Type B pancreatic cell (in vitro differentiated cells): Measurements from ENCODE around the gene GET4. TPM values are rescaled to one million over a fixed set of nuclear protein-coding genes. Genes with fewer than 3 reads are reported as not detected.
"Not testable (repeated sequence)": the region's sequence is repeated elsewhere in the genome, so short reads cannot be mapped to it uniquely, and the experiment has no call there.

Experiments
- DNase-seq: peaks from one replicate; pipeline ENCODE4 v3.0.0; 2021; ENCODE audit warnings: mixed read lengths; ENCODE audit not compliant: unreplicated experiment; ENCODE audit errors: extremely low spot score
- H3K27ac Mint-ChIP-seq: 2 replicates; pipeline ENCODE4 v1.8.0; 2021; ENCODE audit warnings: mild to moderate bottlenecking, mixed read lengths
- H3K27me3 Mint-ChIP-seq: 2 replicates; pipeline ENCODE4 v1.8.0; 2021; ENCODE audit warnings: mixed read lengths
- H3K36me3 Mint-ChIP-seq: 2 replicates; pipeline ENCODE4 v1.8.0; 2021; ENCODE audit warnings: mixed read lengths
- H3K4me1 Mint-ChIP-seq: one replicate; pipeline ENCODE4 v1.8.0; 2021; ENCODE audit warnings: mixed read lengths; ENCODE audit not compliant: unreplicated experiment
- H3K4me3 Mint-ChIP-seq: 2 replicates; pipeline ENCODE4 v1.8.0; 2021; ENCODE audit warnings: mild to moderate bottlenecking, mixed read lengths
- H3K9me3 Mint-ChIP-seq: 2 replicates; pipeline ENCODE4 v1.8.0; 2021; ENCODE audit warnings: mixed read lengths
- CTCF ChIP-seq: fragments of 200-600 bp; sonication (generic); conservative IDR thresholded peaks from 2 replicates; pipeline ENCODE4 v1.5.0; 2021; ENCODE audit warnings: antibody characterized with exemption, mild to moderate bottlenecking
- total RNA-seq: library from RNA; stranded (reverse); gene quantifications from 2 replicates; pipeline ENCODE4 v1.2.1, GENCODE V29; 2021; ENCODE audit warnings: low replicate concordance

Gene GET4
- total RNA-seq, 1 donor from 2014 or later: 46.3 TPM

DNA sequence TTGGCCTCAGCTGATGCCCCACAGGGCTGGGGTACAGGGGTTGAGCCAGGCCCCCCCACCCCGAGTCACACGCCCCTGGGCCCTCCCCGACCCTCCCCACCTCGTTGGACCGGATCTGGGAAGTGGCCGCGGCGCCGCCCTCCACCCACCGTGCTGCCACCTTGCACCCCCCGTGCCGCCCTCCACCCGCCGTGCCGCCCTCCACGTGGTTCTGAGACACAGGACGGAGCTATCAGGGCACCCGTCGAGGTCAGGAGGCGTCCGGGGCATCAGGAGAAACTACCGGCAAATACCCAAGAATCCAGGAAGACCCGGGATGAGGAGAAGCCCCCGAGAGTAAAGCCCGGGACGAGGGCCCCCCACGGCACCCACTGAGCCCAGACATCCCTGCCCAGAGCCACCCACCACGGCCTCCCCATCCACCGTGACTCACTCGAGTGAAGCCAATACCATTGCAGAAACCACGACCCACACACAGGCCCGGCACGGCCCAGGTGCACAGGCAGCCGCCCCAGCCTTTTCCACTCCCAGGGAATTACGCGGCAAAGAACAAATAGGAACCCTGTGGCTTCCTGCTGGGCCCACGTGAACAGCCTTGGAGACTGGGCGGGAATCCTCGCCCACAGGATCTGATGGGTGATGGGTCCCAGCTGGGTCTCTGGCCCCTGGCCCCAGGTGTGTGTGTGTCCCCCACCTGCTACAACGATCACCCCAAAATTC is 44.2 kb downstream of the GET4 start:
- Mint-ChIP-seq H3K27ac (no peak overlapping the region), H3K4me1 (peaks cover 8% of the 10 kb centered on the region), H3K4me3 (no peak overlapping the region), H3K27me3 (no peaks in the 10 kb centered on the region), H3K9me3 (no peaks in the 10 kb centered on the region), H3K36me3 (no peaks in the 10 kb centered on the region)
- no peak for TF ChIP-seq CTCF
- no peak for DNase-seq

- no peaks in the 10 kb centered on the region for H3K36me3 Mint-ChIP-seq
- no peaks in the 10 kb centered on the region for H3K27me3 Mint-ChIP-seq
- H3K9me3 Mint-ChIP-seq: no peaks in the 10 kb centered on the region
- DNase-seq: no peak
- H3K4me1 Mint-ChIP-seq: peaks cover 5% of the 10 kb centered on the region
- no peak overlapping the region for H3K4me3 Mint-ChIP-seq
- H3K27ac Mint-ChIP-seq: no peak overlapping the region
- TF ChIP-seq CTCF: no peak
Observed at GRCh38 chr7:921071-921461, 44.7 kb downstream of the GET4 start.

- Mint-ChIP-seq H3K36me3 (no peaks in the 10 kb centered on the region), H3K4me1 (no peaks in the 10 kb centered on the region), H3K4me3 (no peak overlapping the region), H3K27me3 (no peaks in the 10 kb centered on the region), H3K27ac (no peak overlapping the region), H3K9me3 (no peaks in the 10 kb centered on the region)
- TF ChIP-seq CTCF: no peak
- DNase-seq: no peak
Observed at GRCh38 chr7:921581-922333, 45.4 kb downstream of the GET4 start.

DNA sequence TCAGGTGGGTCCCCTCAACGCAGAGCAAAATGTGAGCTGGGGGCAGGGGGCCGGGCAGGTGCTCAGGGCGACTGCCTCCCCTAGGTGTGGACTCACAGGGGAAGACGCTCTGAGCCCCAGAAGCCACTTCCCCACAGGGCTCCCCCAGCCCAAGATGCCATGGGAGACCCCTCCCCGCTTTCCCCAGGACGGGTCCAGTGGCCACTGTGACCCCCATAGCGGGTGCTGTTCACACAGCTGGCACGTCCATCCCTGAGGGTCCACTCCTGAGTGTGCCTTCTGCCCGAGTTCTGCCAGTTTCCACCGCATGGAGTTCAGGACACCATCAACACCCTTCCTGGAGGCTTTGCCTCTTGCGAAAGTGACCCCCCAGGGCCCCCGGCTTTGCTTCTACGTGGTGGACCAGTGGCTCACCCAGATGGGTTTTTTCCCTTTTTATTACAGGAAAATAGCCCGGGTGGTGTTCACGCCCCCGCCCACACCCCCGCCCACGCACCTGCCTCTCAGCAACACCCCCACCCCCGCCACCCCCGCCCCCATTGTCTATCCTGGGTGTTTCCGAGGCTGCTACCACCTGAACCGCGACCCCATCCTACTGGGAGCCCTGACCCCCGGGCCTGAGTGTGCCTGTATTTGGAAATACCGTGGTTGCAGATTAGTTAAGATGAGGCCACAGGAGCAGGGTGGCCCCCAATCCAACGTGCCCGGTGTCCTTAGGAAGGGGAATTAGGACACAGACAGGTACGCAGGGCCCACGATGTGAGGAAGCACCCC is 46.2 kb downstream of the GET4 start:
- no peak overlapping the region for H3K4me3 Mint-ChIP-seq
- H3K36me3 Mint-ChIP-seq: no peaks in the 10 kb centered on the region
- H3K4me1 Mint-ChIP-seq: peaks cover 3% of the 10 kb centered on the region
- H3K27ac Mint-ChIP-seq: no peak overlapping the region
- H3K27me3 Mint-ChIP-seq: no peaks in the 10 kb centered on the region
- no peak for TF ChIP-seq CTCF
- no peak for DNase-seq
- no peaks in the 10 kb centered on the region for H3K9me3 Mint-ChIP-seq

DNA sequence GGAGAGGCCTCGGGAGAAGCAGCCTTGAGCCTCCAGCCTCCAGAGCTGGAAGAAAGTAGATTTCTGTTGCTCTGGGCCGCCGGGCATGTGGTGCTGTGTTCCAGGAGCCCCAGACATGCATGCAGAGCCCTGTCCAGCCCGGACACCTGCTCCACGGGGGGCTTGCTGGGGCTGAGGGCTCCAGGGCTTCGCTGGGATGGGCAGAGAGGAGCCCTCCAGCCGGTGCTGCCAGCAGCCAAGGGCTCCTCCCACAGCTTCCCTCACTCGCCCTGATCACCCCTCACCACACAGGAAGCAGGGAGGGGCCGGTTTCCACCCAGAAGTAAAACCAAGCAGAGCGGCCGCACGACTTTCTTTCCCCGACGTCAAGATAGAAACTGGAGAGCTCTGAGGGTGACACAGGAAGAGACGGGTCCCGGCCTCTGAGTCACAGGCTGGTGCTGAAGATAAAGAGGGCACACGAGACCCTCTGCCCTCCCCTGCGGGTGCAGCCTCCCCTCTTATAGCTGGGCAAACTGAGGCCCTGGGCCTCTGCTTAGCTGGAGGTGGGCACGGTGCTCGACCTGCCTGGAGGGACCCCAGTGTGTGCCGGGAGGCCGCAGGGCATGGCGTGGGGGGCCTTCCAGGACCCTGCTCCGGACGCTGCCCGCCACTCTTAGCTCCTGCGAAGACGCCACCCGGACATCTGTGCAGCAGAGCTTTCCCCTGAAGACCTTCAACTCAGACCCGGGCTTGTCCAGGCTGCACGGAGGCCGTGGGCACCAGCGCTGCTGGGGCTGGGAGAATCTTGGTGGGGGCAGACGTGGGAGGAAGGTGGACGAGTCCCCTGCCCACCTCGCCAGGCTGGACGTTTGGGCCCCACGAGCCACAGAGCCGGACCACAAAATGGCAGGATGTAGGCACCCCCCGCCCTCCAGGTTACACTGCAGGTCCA is 47.0 kb downstream of the GET4 start:
- no peaks in the 10 kb centered on the region for H3K27me3 Mint-ChIP-seq
- peaks cover 4% of the 10 kb centered on the region for H3K4me1 Mint-ChIP-seq
- H3K9me3 Mint-ChIP-seq: no peaks in the 10 kb centered on the region
- no peaks in the 10 kb centered on the region for H3K36me3 Mint-ChIP-seq
- no peak overlapping the region for H3K4me3 Mint-ChIP-seq
- no peak for TF ChIP-seq CTCF
- DNase-seq: no peak
- H3K27ac Mint-ChIP-seq: no peak overlapping the region

GRCh38 chr7:924042-924441 is 47.7 kb downstream of the GET4 start:
- H3K9me3 Mint-ChIP-seq, H3K36me3 Mint-ChIP-seq, DNase-seq, H3K4me3 Mint-ChIP-seq, H3K27ac Mint-ChIP-seq, H3K4me1 Mint-ChIP-seq, H3K27me3 Mint-ChIP-seq: not testable (repeated sequence)
